ENCODE measurements around the gene XPO6. TPM values are rescaled to one million over a fixed set of nuclear protein-coding genes. Genes with fewer than 3 reads are reported as not detected.

Gene XPO6
- total RNA-seq, 1 experiment from 2014 or later: 178 TPM

DNA sequence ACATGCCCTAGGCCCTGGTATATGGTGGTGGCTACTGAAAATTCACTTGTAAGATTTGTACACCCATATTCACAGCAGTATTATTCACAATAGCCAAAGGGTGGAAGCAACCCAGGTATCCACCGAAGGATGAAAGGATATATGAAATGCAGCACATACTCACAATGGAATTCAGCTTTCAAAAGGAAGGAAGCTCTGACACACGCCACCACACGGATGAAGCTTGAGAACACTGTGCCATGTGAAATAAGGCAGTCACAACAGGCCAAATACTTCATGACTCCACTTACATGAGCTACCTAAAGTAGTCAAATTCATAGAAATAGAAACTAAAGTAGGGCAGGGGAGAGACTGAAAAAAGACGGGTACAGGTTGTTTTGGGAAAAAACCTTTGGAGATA lies 2.9 kb downstream of the XPO6 start:
- no peak for DNase-seq (ENCODE audit: low spot score)

DNA sequence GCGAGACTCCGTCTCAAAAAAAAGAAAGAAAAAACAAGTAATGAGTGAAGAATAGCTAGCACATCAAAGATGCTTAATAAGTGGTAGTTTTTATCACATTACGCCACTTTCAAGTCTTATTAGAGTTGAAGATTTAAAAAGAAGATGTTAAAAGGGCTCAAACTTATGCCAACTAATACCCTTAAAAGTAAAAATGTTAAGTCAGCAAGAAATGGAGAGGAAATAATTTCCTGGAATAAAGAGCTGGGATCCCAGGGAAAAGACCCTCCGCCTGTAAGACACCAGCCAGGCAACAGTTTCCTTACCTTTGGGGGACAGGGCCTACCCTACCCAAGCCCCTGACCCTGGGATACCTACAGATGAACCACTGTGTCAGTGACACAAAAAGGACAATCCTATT lies 3.6 kb downstream of the XPO6 start:
- no peak for DNase-seq (ENCODE audit: low spot score)

DNA sequence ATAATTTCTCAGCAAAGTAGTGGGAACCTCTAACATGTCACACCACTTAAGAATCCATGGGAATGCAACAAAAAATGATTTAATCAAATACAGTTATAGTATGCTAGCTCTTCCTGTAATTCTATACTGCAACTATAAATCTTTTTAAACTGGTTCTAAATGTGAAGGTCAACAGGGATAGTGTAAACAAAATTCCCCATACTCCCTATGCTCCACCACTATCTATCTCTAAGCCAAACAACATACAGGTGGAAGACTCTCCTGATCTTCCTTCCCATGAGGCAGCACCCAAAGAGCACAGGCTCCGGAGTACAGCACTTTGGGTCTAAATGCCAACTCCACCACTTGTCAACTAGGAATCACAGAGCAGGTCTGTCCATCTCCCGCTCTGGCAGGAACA lies 4.4 kb downstream of the XPO6 start:
- no peak for DNase-seq (ENCODE audit: low spot score)

DNA sequence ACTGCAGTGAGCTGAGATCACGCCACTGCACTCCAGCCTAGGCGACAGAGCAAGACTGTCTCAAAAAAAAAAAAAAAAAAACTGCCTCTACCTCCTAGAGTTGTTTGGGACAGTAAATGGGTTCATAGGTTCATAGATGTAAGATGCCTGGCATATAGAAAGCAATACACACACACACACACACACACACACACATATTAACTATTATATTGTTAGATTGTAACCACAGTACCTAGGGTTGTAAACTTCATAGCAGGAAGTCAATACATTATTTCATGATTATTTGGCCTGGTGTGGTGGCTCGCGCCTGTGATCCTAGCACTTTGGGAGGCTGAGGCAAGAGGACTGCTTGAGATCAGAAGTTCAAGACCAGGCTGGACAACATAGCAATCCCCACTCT lies 5.8 kb downstream of the XPO6 start:
- DNase-seq (ENCODE audit: low spot score): no peak

DNA sequence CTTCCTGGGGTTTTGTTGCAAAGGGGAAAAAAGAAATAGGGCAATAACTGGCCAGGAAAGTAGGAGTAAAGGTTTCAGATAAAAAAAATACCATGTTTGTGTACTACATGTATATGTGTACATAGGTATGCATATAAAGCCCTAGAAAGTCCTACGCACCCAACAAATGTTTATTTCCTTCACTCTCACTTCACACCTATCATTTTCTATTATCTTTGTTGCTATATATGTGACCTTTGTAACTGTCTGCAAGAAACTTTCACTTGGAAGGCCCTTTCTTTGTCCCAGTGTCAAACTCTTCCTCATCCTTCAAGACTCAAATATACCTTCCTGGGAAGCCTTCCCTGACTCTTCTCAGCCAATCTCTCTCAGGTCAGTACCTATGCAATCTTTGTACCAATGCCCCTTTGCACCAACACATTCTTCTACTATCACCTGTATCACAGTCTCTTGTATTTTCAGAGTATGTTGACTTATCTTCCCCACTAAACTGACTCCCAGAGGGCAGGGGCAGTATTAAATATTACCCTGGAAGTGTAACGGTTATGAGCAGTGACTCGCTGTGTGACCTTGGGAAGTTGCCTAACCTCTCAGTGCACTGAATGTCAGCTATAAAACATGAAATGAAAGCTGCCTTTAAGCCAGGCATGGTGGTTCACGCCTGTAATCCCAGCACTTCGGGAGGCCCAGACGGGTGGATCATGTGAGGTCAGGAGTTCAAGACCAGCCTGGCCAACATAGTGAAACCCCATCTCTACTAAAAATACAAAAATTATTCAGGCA lies 6.5 kb downstream of the XPO6 start:
- no peak for DNase-seq (ENCODE audit: low spot score)

DNA sequence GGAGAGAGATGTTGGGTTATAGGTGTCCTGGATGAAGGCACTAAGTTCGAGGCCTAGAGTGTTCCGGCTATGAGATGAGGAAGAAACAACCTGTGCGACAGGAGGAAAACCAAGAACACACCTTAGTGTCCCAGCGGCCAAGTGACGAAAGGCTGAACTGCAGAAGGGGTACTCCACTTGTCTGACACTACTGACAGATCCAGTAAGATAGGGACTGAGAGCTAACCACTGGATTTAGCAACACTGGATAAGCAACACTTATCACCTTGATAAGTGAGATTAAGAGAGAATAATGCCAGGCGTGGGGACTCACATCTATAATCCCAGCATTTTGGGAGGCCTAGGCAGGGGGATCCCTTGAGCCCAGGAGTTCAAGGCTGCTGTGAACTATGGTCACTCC lies 7.1 kb downstream of the XPO6 start:
- DNase-seq (ENCODE audit: low spot score): no peak

DNA sequence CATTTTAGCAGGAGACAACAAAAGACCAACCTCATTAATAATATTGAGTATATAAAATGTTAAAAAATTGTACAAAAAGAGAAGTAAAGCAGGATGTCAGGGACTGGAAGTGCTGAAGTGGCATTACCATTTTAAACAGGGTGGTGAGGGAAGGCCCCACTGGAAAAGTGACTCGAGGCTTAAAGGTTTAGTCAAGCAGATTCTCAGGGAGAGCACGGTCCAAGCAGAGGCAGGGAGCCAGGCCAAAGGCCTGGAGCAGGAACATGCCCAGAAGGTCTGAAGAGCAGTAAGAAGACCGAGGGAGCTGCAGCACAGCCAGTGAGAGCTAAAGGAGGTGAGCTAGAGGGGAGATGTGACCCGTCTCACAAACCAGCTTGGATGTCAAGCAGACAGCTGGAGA lies 7.6 kb downstream of the XPO6 start:
- no peak for DNase-seq (ENCODE audit: low spot score)

DNA sequence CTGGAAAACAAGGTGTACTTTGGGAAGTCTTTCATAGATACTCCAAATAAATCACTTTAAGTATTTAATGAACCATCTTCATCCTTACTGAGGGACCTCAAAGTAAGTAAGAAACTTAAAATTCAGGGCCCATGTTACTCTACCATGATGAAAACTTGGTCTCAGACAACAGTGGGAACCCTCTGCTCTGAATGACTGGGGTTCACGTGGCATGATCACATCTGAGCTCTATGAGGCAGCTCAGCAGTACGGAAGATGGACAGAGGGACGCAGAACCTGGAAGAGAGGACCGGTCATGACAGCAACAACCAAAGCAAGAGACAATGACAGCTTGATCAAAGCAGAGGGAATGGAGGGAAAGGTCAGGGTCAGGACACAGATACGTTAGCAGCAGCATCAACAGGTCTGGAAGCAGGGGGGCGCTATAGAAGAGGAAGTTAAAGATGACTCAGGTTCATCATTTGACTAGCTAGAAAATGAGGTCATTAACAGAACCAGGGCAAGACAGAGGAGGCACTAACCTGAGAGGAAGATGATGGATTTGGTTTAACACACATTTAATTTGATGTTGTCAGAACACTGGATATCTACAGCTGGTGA lies 9.5 kb downstream of the XPO6 start:
- no peak for DNase-seq (ENCODE audit: low spot score)

DNA sequence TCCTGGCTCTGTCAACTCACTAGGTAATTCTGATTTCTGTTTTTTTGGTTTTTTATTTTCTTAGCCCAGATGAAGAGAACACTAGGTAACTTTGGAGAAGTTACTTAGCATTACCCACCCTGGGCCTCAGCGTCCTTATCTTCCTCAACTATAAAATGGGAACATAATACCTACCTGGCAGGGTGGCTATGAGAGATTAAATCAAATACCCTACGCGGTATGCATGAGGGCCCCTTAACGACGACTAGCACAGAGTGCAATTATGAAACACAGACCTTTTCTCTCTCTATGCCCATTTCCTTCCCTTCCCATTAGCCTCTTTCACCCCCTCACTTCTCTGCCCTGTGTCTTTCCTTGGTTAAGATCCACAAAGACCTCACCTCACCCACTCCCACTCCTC lies 11.1 kb downstream of the XPO6 start:
- no peak for DNase-seq (ENCODE audit: low spot score)

DNA sequence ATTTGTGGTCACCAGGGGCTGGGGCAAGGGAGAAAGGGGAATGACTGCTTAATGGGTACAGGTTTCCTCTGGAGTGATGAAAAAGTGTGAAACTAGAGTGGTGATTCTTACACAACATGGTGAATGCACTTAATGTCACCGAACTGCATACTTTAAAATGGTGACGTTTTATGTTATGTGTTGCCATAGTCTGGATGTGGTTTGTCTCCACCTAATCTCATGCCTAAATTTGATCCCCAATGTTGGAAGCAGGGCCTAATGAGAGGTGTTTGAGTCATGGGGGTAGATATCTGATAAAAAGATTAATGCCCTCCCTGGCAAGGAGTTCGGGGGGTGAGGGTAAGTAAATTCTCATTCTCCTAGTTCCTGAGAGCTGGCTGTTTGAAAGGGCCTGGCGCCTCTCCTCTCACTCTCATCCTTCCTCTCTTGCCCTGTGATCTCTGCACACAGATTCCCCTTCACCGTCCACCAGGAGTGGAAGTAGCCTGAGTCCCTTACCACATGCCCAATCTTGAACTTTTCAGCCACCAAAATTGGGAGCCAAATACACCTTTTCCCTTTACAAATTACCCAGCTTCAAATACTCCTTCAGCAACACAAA lies 15.3 kb downstream of the XPO6 start:
- no peak for DNase-seq (ENCODE audit: low spot score)

DNA sequence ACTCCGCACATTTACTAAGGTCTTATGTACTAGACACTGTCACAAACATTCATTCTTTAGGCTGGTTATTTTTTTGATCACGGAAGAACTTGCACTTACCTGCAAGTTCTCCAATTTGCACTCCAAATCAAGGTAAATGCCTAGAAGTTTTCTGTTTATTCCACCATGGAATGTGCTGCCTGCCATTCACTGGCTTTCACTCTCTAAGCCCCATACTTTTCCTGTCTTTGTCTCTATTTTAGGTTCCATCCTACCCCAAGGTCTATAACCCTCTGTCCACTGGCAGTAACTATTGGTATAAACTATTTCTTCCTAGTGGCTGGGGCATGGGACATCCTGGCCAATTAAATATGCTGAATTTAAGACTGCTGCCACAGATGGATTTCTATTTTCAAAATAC lies 15.9 kb downstream of the XPO6 start:
- DNase-seq (ENCODE audit: low spot score): no peak

DNA sequence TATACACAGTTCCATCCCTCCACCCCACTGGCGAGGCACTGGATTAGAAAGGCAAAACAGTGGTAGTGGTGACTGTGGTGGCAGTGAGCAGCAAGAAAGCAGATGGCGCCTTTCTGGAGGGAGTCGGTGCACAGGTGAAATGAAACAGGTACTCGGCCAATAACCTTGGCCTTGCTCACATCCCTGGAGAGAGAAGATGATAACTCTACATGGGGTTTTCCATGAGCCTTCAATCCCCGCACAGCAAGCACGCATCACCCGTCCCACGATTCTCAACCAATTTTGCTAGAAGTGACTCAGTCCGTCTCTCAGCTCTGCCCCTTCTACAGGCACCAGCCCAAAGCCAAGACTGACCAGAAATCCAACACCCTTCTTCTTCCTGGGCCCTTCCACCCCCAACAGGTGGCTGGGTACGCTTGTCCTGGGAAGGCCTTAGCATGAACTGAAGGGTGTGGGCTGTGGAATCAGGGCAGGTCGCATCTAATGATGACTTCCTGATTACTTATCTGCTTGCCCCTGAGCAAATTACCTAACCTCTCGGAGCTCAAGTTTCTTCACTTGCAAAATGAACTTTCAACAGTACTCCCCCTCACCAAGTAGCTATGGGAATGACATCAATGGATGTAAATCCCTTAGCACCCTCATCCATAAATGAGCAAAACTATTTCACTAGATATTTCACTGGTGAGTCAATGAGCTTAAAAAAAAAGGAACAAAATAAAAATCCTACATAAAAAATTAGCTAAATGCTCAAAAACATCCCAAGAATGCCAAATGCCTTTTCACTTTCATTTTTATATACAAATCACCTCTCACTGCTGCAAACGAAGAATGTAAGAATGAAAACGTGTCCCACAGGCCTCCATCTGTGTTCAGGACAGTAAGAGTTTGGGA lies 18.0 kb downstream of the XPO6 start:
- DNase-seq (ENCODE audit: low spot score): no peak

DNA sequence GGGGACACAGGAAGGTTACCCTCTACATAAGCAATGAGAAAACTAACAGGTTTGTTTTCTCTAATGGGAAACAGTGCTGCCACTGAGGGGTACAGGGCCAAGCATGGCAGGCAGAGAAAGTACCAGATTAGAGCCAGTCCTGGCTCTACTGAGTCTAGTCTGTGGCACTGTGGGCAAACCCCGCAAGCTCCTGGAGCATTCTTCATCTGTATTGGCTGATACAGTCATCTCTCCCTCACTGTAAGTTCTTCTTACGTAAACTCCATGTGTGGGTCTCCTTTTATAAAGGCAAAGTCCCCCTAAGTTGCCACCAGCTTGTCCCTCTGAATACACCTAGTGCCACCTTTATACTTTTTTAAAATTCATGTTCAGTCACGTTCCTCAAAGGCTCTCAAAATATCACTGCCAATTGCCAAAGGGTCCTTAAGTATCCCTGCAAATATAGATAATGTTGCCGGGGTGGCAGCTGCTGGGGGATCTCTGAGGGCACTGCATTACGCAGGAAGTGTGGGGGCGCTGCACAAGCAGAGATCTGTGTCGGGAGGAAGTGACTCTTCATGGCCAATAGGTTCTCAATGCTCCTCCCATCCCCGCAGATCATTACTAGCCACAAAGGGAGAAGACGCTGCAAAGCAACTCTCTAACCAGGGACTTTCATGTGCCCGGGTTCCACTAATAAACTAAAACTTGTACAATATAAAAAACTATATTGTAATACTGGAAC lies 18.8 kb downstream of the XPO6 start:
- DNase-seq (ENCODE audit: low spot score): no peak

DNA sequence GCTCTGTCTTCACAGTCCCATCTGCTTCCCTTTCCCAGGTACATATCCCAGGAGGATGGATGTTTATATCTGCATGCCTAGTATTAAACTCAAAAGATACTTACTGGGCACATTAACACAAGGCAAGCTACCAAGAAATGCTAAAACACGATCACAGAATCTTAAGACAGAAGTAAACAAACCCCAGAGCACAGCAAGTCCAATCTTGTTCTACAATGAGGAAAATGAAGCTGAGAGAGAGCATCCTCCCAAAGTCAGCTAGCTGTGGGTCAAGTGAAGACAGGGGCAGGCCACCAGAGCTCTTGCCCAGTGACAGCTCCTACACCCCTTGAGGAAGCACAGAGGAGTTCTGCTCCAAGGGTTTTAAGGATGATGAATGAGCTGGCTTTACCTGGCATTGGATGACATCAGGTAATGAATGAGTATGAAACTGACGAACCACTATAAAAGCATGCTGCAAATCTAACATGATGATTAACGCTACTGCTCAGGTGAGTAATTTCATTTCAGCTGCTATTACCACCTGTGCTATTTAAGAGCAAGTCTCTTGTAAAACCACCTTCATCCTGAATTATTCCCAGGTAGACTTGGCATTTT lies 20.3 kb downstream of the XPO6 start:
- DNase-seq (ENCODE audit: low spot score): no peak

DNA sequence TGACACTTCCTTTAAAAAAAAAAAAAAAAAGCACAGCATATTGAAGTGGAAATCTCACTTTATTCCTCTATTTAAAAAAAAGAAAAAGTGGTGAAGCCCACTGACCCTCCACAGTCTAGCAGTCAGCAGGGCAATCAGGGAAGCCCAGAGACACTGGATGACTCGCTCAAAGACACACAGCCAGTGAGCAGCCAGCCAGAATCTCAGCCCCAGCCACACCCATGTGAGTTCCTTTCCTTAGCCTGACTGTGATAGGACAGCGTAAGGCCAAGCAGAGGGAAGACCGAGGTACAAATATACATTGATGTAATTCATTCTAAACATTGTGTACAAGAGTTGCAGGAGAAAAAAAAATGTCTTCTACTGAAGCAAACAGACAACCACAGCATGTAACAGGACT lies 22.5 kb downstream of the XPO6 start:
- no peak for DNase-seq (ENCODE audit: low spot score)

DNA sequence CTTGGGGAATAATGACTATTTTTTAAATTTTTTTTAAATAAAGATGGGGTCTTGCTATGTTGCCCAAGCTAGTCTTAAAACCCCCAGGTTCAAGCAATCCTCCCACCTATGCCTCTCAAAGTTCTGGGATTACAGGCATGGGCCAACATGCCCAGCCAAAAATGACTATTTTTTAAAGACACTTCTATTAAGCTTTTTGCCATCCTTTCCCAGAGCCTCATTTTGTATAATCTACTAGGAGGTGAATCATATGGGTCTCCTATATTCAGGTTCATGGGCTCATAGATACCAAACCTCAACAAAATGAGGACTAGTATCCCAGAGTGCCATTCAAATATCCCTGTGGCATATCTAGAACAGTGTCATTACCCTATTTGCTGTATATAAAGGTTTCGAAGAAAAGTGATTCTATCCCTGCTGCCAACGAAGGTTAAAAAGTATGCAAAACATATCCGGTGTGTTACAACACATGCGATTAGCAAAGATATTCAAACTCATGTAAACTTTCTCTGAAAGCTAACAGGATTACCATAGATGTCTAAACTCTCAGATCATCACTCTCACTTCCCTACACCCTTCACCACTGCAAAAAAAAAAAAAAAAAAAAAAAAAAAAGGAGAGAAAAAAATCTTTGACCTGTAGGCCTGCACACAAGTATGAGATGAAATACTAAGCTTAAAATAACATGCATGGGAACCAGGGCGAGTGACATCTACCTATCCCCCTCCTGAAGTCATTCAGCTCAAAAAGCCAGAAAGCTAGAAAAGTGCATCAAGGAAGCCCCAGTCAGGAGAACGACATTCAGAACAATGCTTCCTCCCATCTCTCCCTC lies 23.5 kb downstream of the XPO6 start:
- no peak for DNase-seq (ENCODE audit: low spot score)

DNA sequence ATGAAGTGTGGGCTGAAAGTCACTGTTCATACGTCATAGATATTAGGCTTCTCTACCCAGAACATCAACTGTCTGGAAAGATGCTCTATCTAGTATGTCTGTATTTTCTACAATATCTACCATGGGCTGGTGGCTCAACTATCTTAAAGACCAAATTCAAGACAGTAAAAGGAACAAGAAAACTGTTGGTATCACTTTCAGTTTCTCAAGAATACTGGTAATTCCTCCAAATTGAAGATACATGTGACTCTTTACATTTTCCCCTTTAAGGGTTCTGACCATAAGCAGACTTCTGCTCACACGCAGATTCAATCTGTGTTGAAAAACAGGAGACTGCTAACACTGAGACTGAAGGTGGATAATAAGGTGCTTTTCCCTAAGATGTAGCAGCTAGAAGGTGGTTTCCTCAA lies 24.2 kb downstream of the XPO6 start:
- DNase-seq (ENCODE audit: low spot score): no peak

DNA sequence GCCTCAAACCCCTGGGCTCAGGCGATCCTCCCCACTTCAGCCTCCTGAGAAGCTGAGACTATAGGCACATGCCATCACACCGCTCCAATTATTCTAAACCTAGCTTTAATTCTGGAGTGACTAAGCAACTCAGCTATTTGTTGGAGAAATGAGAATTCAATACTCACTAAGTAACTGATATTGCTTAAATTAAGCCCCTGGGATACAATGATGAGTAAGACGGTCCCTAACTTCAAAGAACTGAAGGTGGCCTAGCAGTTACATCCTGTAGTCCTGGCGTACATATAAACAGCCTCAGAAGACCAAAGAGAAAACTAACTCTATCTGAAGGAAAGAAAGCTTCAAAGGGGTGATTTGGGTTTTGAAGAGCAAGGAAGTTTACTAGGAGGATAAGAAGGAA lies 25.0 kb downstream of the XPO6 start:
- no peak for DNase-seq (ENCODE audit: low spot score)

DNA sequence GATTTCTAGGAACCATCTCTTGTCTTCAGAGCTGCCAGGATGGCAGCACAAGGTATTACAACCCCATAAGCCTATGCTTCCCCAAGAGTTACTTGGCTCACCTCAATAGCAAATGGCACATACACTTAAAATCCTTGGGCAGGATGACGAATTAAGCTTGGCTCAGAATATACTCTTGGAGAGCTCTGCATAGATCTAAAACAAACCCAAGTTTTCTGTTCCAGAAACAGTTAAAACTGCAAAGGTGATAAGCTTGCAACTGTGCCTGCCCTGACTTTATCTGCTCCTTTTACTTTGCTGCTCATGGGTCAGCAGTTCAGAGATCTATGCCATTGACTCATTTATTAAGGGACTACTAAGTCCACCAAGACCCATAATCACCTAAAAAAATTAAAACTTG lies 26.1 kb downstream of the XPO6 start:
- no peak for DNase-seq (ENCODE audit: low spot score)

DNA sequence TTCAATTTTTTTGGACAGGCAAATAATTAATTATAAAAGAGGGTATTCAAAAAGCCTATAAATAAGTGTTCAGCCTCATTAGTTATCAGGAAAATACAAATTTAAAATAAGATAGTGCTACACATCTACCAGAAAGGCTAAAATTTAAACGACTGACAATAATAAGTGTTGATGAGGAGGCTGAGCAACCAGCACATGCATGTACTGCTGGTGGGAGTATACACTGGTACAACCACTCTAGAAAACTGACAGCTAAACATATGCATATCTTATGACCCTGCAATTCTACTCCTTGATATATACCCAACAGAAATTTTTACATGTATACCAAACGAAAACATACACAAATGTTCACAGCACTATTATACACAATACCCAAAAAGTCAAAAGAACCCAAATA lies 27.1 kb downstream of the XPO6 start:
- DNase-seq (ENCODE audit: low spot score): no peak
